Spleen (tissue), 11 donors: ENCODE results near the gene NARF. TPM values are rescaled to one million over a fixed set of nuclear protein-coding genes. Genes with fewer than 3 reads are reported as not detected.
A peak's percentile ranks its signal among the peaks of the same experiment; 100 is the strongest.

Experiments
- DNase-seq: peaks from one replicate; pipeline ENCODE4 v3.0.0-alpha.2; 2020
- H3K27ac ChIP-seq, 8 donors: fragments of 200-600 bp; sonication (generic) in 7 of 8; 1 replicate in 4 of 8; 2 replicates in 4 of 8; pipeline versions ENCODE4 v1.5.0 to v1.8.0; 2016 to 2021; ENCODE audit warnings: inconsistent platforms in 4 of 8, mild to moderate bottlenecking in 4 of 8, moderate library complexity in 1 of 8
- H3K27me3 ChIP-seq, 7 donors: fragments of 200-600 bp; sonication (generic) in 6 of 7; replicated peaks in 1 of 7; 1 replicate in 4 of 7; 2 replicates in 3 of 7; pipeline versions ENCODE4 v1.5.0 to v1.8.0; 2016 to 2021; ENCODE audit warnings: inconsistent platforms in 3 of 7, mild to moderate bottlenecking in 1 of 7
- H3K36me3 ChIP-seq, 6 donors: fragments of 200-600 bp; sonication (generic) in 5 of 6; 1 replicate in 4 of 6; 2 replicates in 2 of 6; pipeline versions ENCODE4 v1.5.0 to v1.8.0; 2016 to 2021; ENCODE audit warnings: inconsistent platforms in 2 of 6
- H3K4me1 ChIP-seq, 6 donors: fragments of 200-600 bp; sonication (generic) in 5 of 6; 1 replicate in 3 of 6; 2 replicates in 3 of 6; pipeline versions ENCODE4 v1.5.0 to v1.8.0; 2016 to 2021; ENCODE audit warnings: inconsistent platforms in 3 of 6
- H3K4me3 ChIP-seq, 8 donors: fragments of 200-600 bp; sonication (generic) in 7 of 8; 1 replicate in 4 of 8; 2 replicates in 4 of 8; pipeline versions ENCODE4 v1.5.0 to v1.8.0; 2016 to 2021; ENCODE audit warnings: inconsistent platforms in 4 of 8, mild to moderate bottlenecking in 4 of 8, moderate library complexity in 2 of 8
- H3K9me3 ChIP-seq, 8 donors: fragments of 200-600 bp; sonication (generic) in 7 of 8; 1 replicate in 4 of 8; 2 replicates in 4 of 8; pipeline versions ENCODE4 v1.5.0 to v1.8.0; 2016 to 2021; ENCODE audit warnings: inconsistent platforms in 4 of 8
- POLR2A ChIP-seq, 3 donors: fragments of 450-650 bp; IDR thresholded peaks; one replicate each; pipeline ENCODE4 v1.5.1; 2017; ENCODE audit warnings: antibody characterized with exemption in 3 of 3, mild to moderate bottlenecking in 1 of 3
- POLR2AphosphoS5 ChIP-seq, 3 donors: sonication (generic); formaldehyde crosslinking; IDR thresholded peaks; one replicate each; pipeline ENCODE4 v1.5.1; 2017; ENCODE audit warnings: antibody characterized with exemption in 3 of 3
- WGBS, 5 donors: extraction: QIAGEN DNeasy Blood & Tissue Kit in 3 of 5; methylation state at CpG; one replicate each; pipeline versions ENCODE4 v1.1.5 to v1.1.7; 2013 to 2018; 5-methylcytosine and 5-hydroxymethylcytosine counted together
- intact Hi-C: fragments of 100-400 bp; cut with DNase I; formaldehyde crosslinking; loops from one replicate; pipeline ENCODE4 v1.15.0; 2023; ENCODE audit warnings: low total_unique reads
- polyA plus RNA-seq, 3 donors: library from polyadenylated mRNA; stranded (reverse); fragments of 200-250 nt; gene quantifications; one replicate each; pipeline ENCODE4 v1.2.1, GENCODE V29; 2013
- total RNA-seq, 7 donors: library from RNA; depleted of rRNA in 3 of 7; stranded (reverse); fragments of >200 nt in 3 of 7; fragmentation: NEBNext Ultra II Directional in 4 of 7; extraction: Animal tissue kit (Norgen Biotek cat#: 25700) in 4 of 7; gene quantifications; one replicate each; pipeline versions ENCODE4 v1.1.0 to v1.2.1, GENCODE V29; 2016 to 2021
- TF ChIP-seq, protein P1 (sequence below), 11 experiments: fragments of 200-600 bp in 7 of 11; fragments of 450-650 bp in 4 of 11; sonication (generic) in 4 of 11; IDR thresholded peaks in 8 of 11; conservative IDR thresholded peaks in 3 of 11; 1 replicate in 7 of 11; 2 replicates in 4 of 11; pipeline versions ENCODE4 v1.4.0 to v1.8.0; 2016 to 2021; ENCODE audit warnings: antibody characterized with exemption in 11 of 11, inconsistent platforms in 4 of 11, mild to moderate bottlenecking in 1 of 11
- donor health status: healthy with polysubstance abuse.
- donor health status: DM: no; HTN: no; CAD: no; lungs with moderate emphysema.
- donor health status: DM: no; HTN: no; CAD: no.
- donor health status: Bipolar disorder and iron deficiency.
- donor health status: healthy.
- donor health status: DM: no; HTN: no; CAD: no.
- donor health status: DM: yes; HTN: yes; CAD: no.

NARF gene
- total and polyA plus RNA-seq, 10 donors: 59.5 to 127 (median 97.7) TPM

DNA sequence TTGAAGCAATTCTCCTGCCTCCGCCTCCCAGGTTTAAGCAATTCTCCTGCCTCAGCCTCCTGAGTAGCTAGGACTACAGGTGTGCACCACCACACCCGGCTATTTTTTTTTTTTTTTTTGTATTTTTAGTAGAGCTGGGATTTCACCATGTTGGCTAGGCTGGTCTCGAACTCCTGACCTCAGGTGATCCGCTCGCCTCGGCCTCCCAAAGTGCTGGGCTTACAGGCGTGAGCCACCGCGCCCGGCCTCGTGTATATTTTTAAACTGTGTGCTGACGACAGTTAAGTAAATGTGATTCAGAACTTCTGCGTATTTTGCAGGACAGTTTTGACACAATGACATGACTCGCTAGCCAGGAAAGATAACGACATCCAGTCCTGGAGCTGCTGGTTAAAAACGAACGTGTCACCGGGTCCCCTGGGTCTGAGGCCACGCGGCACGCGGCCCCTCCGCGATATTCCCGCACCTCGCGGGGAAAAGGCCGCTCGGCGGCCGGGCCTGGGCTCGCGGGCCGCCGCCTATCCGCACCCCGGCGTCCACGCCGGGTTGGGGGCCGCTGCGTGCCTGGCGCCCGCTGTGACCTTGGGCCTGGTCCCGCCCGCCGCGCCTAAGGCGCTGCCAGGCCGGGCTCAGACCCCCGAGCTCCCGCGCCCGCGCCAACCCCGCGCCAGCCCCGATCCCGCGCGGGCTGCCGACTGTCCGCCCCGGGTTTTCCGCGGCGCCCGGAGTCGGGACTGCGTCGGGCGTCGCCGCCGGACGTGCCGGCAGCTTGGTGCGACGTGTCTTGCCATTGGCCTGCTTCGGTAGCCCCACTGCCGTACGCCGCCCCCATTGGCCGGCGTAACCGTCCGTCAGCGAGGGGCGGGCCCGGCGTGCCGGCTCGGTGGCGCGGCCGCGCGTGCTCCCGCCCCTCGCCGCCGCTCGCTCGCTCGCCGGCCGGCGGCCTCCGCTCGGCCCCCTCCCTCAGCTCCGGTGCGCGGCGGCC, 60.6 kb downstream of the NARF start, which contains the start of gene FOXK2:
TSS of gene FOXK2 (plus strand) at position 907 of the 985 bp plus-strand sequence. CDS start 157 bp downstream, outside the sequence.
- no peaks in the 10 kb centered on the region for H3K36me3 ChIP-seq
- no peaks in the 10 kb centered on the region for H3K9me3 ChIP-seq
- WGBS, 5 donors: 2 to 19% (median 3%) methylated on average over 13 to 114 of the region's 114 CpGs
- H3K27ac ChIP-seq: peak within 1 kb of the TSS; percentile 90 to 98 (median 96)
- no peaks in the 10 kb centered on the region for H3K27me3 ChIP-seq
- H3K4me1 ChIP-seq: peaks cover 25 to 52% (median 39%) of the 10 kb centered on the region in 6 donors
- TF ChIP-seq POLR2AphosphoS5 (IDR thresholded peaks at IDR 0.05) (peak; percentile 63 to 86 (median 81)), POLR2A (IDR thresholded peaks at IDR 0.05) (peak in 1 of 3 donors; percentile 60)
- TF ChIP-seq, protein P1, sequence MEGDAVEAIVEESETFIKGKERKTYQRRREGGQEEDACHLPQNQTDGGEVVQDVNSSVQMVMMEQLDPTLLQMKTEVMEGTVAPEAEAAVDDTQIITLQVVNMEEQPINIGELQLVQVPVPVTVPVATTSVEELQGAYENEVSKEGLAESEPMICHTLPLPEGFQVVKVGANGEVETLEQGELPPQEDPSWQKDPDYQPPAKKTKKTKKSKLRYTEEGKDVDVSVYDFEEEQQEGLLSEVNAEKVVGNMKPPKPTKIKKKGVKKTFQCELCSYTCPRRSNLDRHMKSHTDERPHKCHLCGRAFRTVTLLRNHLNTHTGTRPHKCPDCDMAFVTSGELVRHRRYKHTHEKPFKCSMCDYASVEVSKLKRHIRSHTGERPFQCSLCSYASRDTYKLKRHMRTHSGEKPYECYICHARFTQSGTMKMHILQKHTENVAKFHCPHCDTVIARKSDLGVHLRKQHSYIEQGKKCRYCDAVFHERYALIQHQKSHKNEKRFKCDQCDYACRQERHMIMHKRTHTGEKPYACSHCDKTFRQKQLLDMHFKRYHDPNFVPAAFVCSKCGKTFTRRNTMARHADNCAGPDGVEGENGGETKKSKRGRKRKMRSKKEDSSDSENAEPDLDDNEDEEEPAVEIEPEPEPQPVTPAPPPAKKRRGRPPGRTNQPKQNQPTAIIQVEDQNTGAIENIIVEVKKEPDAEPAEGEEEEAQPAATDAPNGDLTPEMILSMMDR (IDR thresholded peaks at IDR 0.05 in 8 of 11, conservative IDR thresholded peaks at IDR 0.05 in 3 of 11): peak in 3 of 11 experiments; percentile 7 to 21 (median 20)
- DNase-seq: peak; percentile 97
- intact Hi-C loops: no loop called here
- peak within 1 kb of the TSS; percentile 62 to 96 (median 78) for H3K4me3 ChIP-seq

DNA sequence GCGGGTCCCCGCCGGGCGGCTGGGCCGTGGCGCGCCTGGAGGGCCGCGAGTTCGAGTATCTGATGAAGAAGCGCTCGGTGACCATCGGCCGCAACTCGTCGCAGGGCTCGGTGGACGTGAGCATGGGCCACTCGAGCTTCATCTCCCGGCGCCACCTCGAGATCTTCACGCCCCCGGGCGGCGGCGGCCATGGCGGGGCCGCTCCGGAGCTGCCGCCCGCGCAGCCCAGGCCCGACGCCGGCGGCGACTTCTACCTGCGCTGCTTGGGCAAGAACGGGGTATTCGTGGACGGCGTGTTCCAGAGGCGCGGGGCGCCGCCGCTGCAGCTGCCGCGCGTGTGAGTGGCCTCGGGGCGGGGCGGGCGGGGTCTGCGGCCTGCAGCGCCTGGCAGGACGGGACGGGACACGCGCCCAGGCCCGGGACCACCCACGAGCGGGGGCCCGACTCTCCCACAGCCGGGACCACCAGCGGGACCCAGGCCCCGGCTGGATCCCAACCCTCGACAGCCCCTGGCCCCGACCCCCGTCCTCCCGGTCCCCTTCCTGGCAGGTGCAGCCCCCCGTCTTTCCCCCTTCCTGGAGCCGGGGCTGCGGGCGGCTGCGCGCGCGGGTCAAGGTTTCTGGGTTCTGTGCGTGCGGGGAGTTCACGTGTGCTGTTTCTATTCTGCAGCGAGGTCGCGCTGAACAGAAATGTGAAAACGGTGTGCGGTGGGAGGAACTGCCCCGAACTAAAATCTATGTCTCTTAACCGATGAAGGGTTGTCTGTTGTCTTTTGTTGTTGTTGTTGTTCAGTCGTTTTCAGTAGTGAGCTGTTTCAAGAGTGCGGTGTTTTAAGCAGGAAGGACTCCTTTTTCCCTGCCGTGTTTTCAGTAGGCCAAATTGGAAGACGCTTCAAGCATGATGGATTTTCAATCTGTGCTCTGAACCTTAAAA, 61.7 kb downstream of the NARF start:
- Histone ChIP-seq H3K36me3 (no peaks in the 10 kb centered on the region), H3K9me3 (no peaks in the 10 kb centered on the region), H3K27ac (peak overlapping the region; percentile 60 to 94 (median 86)), H3K4me1 (peaks cover 35 to 63% (median 50%) of the 10 kb centered on the region in 6 donors), H3K4me3 (peak overlapping the region; percentile 62 to 96 (median 78)), H3K27me3 (no peaks in the 10 kb centered on the region)
- peak; percentile 87 for DNase-seq
- 0 to 1% (median 0%) methylated on average over 21 to 94 of the region's 94 CpGs for WGBS, 5 donors
- intact Hi-C loops: no loop called here
- TF ChIP-seq POLR2AphosphoS5 (IDR thresholded peaks at IDR 0.05): peak in 2 of 3 donors; percentile 53 to 62
- TF ChIP-seq, protein P1 (IDR thresholded peaks at IDR 0.05 in 8 of 11, conservative IDR thresholded peaks at IDR 0.05 in 3 of 11): no peak

DNA sequence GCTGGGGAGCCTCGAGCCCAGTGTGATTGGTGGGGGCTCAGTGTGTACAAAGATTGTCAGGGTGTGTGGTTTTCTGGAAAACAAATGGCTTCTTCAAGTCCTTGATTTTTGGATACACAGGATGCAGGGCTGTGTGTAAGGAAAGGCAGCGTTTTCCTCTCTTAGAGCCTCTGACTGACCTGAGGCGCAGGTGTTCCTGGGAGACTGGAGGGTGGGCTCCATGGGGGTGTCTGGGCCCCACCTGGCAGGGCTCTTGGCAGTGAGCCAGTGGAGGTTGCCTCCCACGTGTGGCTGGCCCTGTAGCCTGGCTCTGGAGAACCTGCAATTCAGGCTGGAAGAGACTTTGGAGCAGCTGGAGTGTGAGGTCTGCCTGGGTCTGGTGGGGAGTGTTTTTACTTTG, 66.0 kb downstream of the NARF start:
- no peak for TF ChIP-seq POLR2AphosphoS5 (IDR thresholded peaks at IDR 0.05)
- Histone ChIP-seq H3K4me1 (peaks cover 47 to 95% (median 82%) of the 10 kb centered on the region in 6 donors), H3K9me3 (no peaks in the 10 kb centered on the region), H3K27ac (peak overlapping the region in 2 of 8 donors; percentile 38 to 51), H3K27me3 (no peaks in the 10 kb centered on the region), H3K36me3 (no peaks in the 10 kb centered on the region), H3K4me3 (no peak overlapping the region)
- 31 to 44% (median 38%) methylated on average over 4 of the region's 4 CpGs for WGBS, 5 donors
- intact Hi-C loops: no loop called here
- no peak for DNase-seq

DNA sequence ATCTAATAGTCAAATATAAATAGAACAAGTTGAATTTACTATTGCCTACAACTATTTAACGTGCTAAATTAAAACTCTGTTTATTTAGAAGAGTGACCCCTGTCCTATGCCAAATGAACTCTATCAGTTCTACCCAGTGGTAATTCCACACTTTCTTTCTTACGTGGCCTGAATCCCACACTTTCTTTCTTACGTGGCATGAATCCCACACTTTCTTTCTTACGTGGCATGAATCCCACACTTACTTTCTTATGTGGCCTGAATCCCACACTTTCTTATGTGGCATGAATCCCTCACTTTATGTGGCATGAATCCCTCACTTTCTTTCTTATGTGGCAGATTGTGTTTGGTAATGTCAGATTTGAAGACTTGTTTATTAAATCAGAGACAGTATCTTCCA, 67.2 kb downstream of the NARF start:
- Histone ChIP-seq H3K9me3 (no peaks in the 10 kb centered on the region), H3K4me3 (no peak overlapping the region), H3K36me3 (no peaks in the 10 kb centered on the region), H3K4me1 (peaks cover 48 to 100% (median 85%) of the 10 kb centered on the region in 6 donors), H3K27ac (peak overlapping the region in 1 of 8 donors; percentile 2), H3K27me3 (no peaks in the 10 kb centered on the region)
- intact Hi-C loops: no loop called here
- no peak for DNase-seq
- WGBS, 5 donors: 57 to 85% (median 69%) methylated on average over 4 of the region's 4 CpGs
- TF ChIP-seq, protein P1 (IDR thresholded peaks at IDR 0.05 in 8 of 11, conservative IDR thresholded peaks at IDR 0.05 in 3 of 11): no peak
- TF ChIP-seq POLR2A (IDR thresholded peaks at IDR 0.05) (no peak), POLR2AphosphoS5 (IDR thresholded peaks at IDR 0.05) (no peak)
